BJ (cell line): ENCODE data around the gene CNTFR. TPM values are rescaled to one million over a fixed set of nuclear protein-coding genes. Genes with fewer than 3 reads are reported as not detected.
A peak's percentile ranks its signal among the peaks of the same experiment; 100 is the strongest.

Source experiments
- CTCF ChIA-PET: fragments of 350-600 bp; formaldehyde crosslinking; extraction: SDS; loops from one replicate; lab custom pipeline; 2021; ENCODE audit warnings: antibody characterized with exemption, inconsistent platforms; lab: Yijun Ruan, JAX
- POLR2A ChIA-PET: fragments of 300-600 bp; sonication (Branson Sonifier 250); formaldehyde crosslinking; extraction: SDS; loops from one replicate; lab custom pipeline; 2021; ENCODE audit warnings: antibody characterized with exemption; lab: Charles Lee
- DNase-seq: peaks from one replicate; pipeline ENCODE4 v3.0.0-alpha.2; 2011; ENCODE audit warnings: low read depth
- H3K27me3 ChIP-seq: 2 replicates; pipeline ENCODE4 v1.6.0; 2011; ENCODE audit warnings: low read length; ENCODE audit not compliant: control insufficient read depth, insufficient read depth
- H3K36me3 ChIP-seq: 2 replicates; pipeline ENCODE4 v1.5.1; 2011; ENCODE audit warnings: low read length; ENCODE audit not compliant: control insufficient read depth, insufficient read depth
- H3K4me3 ChIP-seq: 2 replicates; pipeline ENCODE4 v1.5.1; 2011; ENCODE audit warnings: low read depth, mild to moderate bottlenecking, control low read depth, low read length
- CTCF ChIP-seq: IDR thresholded peaks from 2 replicates; pipeline ENCODE4 v1.5.1; 2011; ENCODE audit warnings: low read depth, mild to moderate bottlenecking, control low read depth, inconsistent platforms, low read length, moderate library complexity; ENCODE audit not compliant: insufficient read depth
- polyA plus RNA-seq: library from polyadenylated mRNA; depleted of rRNA; stranded (reverse); fragments of >200 nt; gene quantifications from 2 replicates; pipeline ENCODE4 v1.2.3, GENCODE V29; 2011

CNTFR gene
- polyA plus RNA-seq, 1 experiment: 0.09 TPM

GRCh38 chr9:34547960-34548611, 41.4 kb downstream of the CNTFR start:
- Histone ChIP-seq H3K4me3 (no peak overlapping the region), H3K27me3 (peaks cover 8% of the 10 kb centered on the region), H3K36me3 (no peaks in the 10 kb centered on the region)
- CTCF ChIA-PET: interaction anchor here (0.6 to 6.6 kb wide), 45 partner anchors 8 to 1089 kb away, joined by 3 to 119 read pairs (median 5); partner anchors contain the start of genes ARID3C, DCTN3 and SIGMAR1
- peak; percentile 96 for TF ChIP-seq CTCF
- DNase-seq: no peak
- POLR2A ChIA-PET: no interaction called here

- no peak overlapping the region for H3K4me3 ChIP-seq
These were observed 42.4 kb downstream of the CNTFR start for GRCh38 chr9:34546834-34547827.

GRCh38 chr9:34546102-34546833, 43.3 kb downstream of the CNTFR start:
- CTCF ChIA-PET: interaction anchor here (0.6 to 6.6 kb wide), 14 partner anchors 9 to 214 kb away, joined by 3 to 119 read pairs (median 4); no protein-coding TSS in a partner anchor
- POLR2A ChIA-PET: no interaction called here
- Histone ChIP-seq H3K27me3 (peaks cover 5% of the 10 kb centered on the region), H3K4me3 (no peak overlapping the region), H3K36me3 (no peaks in the 10 kb centered on the region)
- no peak for TF ChIP-seq CTCF
- DNase-seq: no peak

More at GRCh38 chr9:34546834-34547827, 42.4 kb downstream of the CNTFR start:
- ChIA-PET POLR2A (no interaction called here), CTCF (interaction anchor here (0.6 to 6.6 kb wide), 49 partner anchors 9 to 1088 kb away, joined by 3 to 119 read pairs (median 4); partner anchors contain the start of genes ARID3C, DCTN3 and SIGMAR1)
- TF ChIP-seq CTCF: peak; percentile 71
- peaks cover 5% of the 10 kb centered on the region for H3K27me3 ChIP-seq
- no peak for DNase-seq
- H3K36me3 ChIP-seq: no peaks in the 10 kb centered on the region

- no peaks in the 10 kb centered on the region for H3K36me3 ChIP-seq
- ChIA-PET CTCF (interaction anchor here (1.0 to 1.7 kb wide), 3 partner anchors 8 to 142 kb away, joined by 4 to 6 read pairs (median 5); no protein-coding TSS in a partner anchor), POLR2A (no interaction called here)
- DNase-seq: no peak
- no peak overlapping the region for H3K4me3 ChIP-seq
- no peak for TF ChIP-seq CTCF
- peaks cover 5% of the 10 kb centered on the region for H3K27me3 ChIP-seq
These were observed 44.0 kb downstream of the CNTFR start for GRCh38 chr9:34545497-34545896.
